HuH-7 (cell line): ENCODE data around the gene LHX1.

ENCODE experiments used
- DNase-seq: peaks from one replicate; pipeline ENCODE4 v3.0.0; 2011; ENCODE audit warnings: low spot score

LHX1 gene

GRCh38 chr17:36922175-36922574 lies 15.1 kb upstream of the LHX1 start:
- DNase-seq, result no peak

GRCh38 chr17:36923814-36924221 lies 13.5 kb upstream of the LHX1 start:
- no peak for DNase-seq

- no peak for DNase-seq
Measured at GRCh38 chr17:36926226-36926625, 11.0 kb upstream of the LHX1 start.

GRCh38 chr17:36926701-36927100 lies 10.6 kb upstream of the LHX1 start:
- DNase-seq, result no peak

- DNase-seq, result no peak
Measured at GRCh38 chr17:36928471-36929345, 8.6 kb upstream of the LHX1 start.

- no peak for DNase-seq
Measured at GRCh38 chr17:36929851-36930582, 7.3 kb upstream of the LHX1 start.

- DNase-seq, result no peak
Measured at GRCh38 chr17:36930583-36930900, 6.7 kb upstream of the LHX1 start.

- no peak for DNase-seq
Measured at GRCh38 chr17:36931096-36931696, 6.1 kb upstream of the LHX1 start.

GRCh38 chr17:36931697-36932382 lies 5.4 kb upstream of the LHX1 start:
- no peak for DNase-seq

GRCh38 chr17:36932383-36932693 lies 4.9 kb upstream of the LHX1 start:
- DNase-seq, result no peak

- no peak for DNase-seq
Measured at GRCh38 chr17:36932694-36933511, 4.4 kb upstream of the LHX1 start.

- DNase-seq, result no peak
Measured at GRCh38 chr17:36933512-36934143, 3.6 kb upstream of the LHX1 start.

- DNase-seq, result no peak
Measured at GRCh38 chr17:36934144-36934691, 3.1 kb upstream of the LHX1 start.

GRCh38 chr17:36934692-36935630 lies 2.3 kb upstream of the LHX1 start:
- DNase-seq, result peak; percentile 69

- peak; percentile 65 for DNase-seq
Measured at GRCh38 chr17:36935671-36936454, 1.4 kb upstream of the LHX1 start.

- DNase-seq, result peak; percentile 84
Measured at GRCh38 chr17:36936455-36937000, 747 bp upstream of the LHX1 start.

- no peak for DNase-seq
Measured at GRCh38 chr17:36937959-36938565, 787 bp downstream of the LHX1 start.

- DNase-seq, result no peak
Measured at GRCh38 chr17:36938566-36939051, 1.3 kb downstream of the LHX1 start.
